HFFc6 (cell line): ENCODE measurements around the gene MRPL21. TPM values are rescaled to one million over a fixed set of nuclear protein-coding genes. Genes with fewer than 3 reads are reported as not detected.

Experiments used
- DNase-seq: peaks from one replicate; pipeline ENCODE4 v3.0.0-alpha.2; 2018
- H3K27ac Mint-ChIP-seq: 2 replicates; pipeline ENCODE4 v1.8.0; 2020; ENCODE audit warnings: mild to moderate bottlenecking, mixed read lengths
- H3K27me3 Mint-ChIP-seq: 2 replicates; pipeline ENCODE4 v1.8.0; 2021; ENCODE audit warnings: mild to moderate bottlenecking, moderate library complexity, mixed read lengths; ENCODE audit not compliant: insufficient read depth
- H3K36me3 Mint-ChIP-seq: 2 replicates; pipeline ENCODE4 v1.8.0; 2021; ENCODE audit warnings: low read depth, mixed read lengths
- H3K4me1 Mint-ChIP-seq: 2 replicates; pipeline ENCODE4 v1.8.0; 2020; ENCODE audit warnings: low read depth, mixed read lengths
- H3K4me3 Mint-ChIP-seq: 2 replicates; pipeline ENCODE4 v1.8.0; 2020; ENCODE audit warnings: mild to moderate bottlenecking, moderate library complexity, mixed read lengths
- H3K9me3 Mint-ChIP-seq: 2 replicates; pipeline ENCODE4 v1.8.0; 2020; ENCODE audit warnings: mild to moderate bottlenecking, mixed read lengths
- total RNA-seq, 6 experiments: library from RNA; stranded (reverse); fragmentation: NEBNext Ultra II Directional; extraction: Animal tissue kit (Norgen Biotek cat#: 25700); gene quantifications; 2 replicates in 1 of 6; 3 replicates in 5 of 6; pipeline ENCODE4 v1.2.3, GENCODE V29; 2021
- TF ChIP-seq, protein P1 (sequence below): fragments of 200-600 bp; sonication (generic); IDR thresholded peaks from 2 replicates; pipeline ENCODE4 v1.5.0; 2021; ENCODE audit warnings: antibody characterized with exemption, mild to moderate bottlenecking

MRPL21 gene
- total RNA-seq, 6 experiments from 2014 or later = 60.8 to 69.9 (median 63.9) TPM

DNA sequence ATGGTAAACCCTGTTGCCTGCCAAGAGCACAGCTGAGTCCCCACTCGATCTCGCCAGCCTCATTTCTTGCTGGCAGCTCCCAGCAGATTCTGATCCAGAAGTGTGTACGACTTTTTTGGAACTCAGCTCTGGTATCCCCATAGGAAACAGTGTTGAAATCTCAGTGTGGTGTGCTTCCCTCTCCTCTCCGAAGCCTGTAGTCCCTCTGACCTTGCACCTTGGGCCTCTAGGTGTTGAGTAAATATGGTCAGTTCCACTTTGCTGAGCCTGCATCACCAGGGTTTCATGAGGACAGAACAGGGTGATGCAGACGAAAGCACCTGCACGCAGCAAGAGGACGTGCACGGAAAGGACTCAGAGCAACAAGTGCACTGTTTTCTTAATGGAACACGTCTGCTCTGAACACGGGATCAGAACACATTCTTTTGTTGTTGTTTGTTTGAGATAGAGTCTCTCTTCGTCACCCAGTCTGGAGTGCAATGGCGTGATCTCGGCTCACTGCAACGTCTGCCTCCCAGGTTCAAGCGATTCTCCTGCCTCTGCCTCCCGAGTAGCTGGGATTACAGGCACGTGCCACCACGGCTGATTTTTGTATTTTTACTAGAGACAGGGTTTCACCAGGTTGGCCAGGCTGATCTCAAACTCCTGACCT lies 58.2 kb downstream of the MRPL21 start:
- Mint-ChIP-seq H3K9me3 (no peaks in the 10 kb centered on the region), H3K27me3 (peaks cover 21% of the 10 kb centered on the region), H3K4me1 (peaks cover 7% of the 10 kb centered on the region)

GRCh38 chr11:68844801-68845200 lies 58.8 kb downstream of the MRPL21 start:
- H3K4me3 Mint-ChIP-seq = no peak overlapping the region
- peaks cover 13% of the 10 kb centered on the region for H3K4me1 Mint-ChIP-seq
- peaks cover 21% of the 10 kb centered on the region for H3K27me3 Mint-ChIP-seq
- no peaks in the 10 kb centered on the region for H3K9me3 Mint-ChIP-seq
- H3K27ac Mint-ChIP-seq = no peak overlapping the region
- no peaks in the 10 kb centered on the region for H3K36me3 Mint-ChIP-seq
- TF ChIP-seq, protein P1, sequence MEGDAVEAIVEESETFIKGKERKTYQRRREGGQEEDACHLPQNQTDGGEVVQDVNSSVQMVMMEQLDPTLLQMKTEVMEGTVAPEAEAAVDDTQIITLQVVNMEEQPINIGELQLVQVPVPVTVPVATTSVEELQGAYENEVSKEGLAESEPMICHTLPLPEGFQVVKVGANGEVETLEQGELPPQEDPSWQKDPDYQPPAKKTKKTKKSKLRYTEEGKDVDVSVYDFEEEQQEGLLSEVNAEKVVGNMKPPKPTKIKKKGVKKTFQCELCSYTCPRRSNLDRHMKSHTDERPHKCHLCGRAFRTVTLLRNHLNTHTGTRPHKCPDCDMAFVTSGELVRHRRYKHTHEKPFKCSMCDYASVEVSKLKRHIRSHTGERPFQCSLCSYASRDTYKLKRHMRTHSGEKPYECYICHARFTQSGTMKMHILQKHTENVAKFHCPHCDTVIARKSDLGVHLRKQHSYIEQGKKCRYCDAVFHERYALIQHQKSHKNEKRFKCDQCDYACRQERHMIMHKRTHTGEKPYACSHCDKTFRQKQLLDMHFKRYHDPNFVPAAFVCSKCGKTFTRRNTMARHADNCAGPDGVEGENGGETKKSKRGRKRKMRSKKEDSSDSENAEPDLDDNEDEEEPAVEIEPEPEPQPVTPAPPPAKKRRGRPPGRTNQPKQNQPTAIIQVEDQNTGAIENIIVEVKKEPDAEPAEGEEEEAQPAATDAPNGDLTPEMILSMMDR = no peak
- DNase-seq = no peak

More for the DNA sequence above, 58.2 kb downstream of the MRPL21 start:
- Mint-ChIP-seq H3K36me3 (no peaks in the 10 kb centered on the region), H3K27ac (no peak overlapping the region), H3K4me3 (no peak overlapping the region)
- no peak for DNase-seq
- TF ChIP-seq, protein P1 = no peak

DNA sequence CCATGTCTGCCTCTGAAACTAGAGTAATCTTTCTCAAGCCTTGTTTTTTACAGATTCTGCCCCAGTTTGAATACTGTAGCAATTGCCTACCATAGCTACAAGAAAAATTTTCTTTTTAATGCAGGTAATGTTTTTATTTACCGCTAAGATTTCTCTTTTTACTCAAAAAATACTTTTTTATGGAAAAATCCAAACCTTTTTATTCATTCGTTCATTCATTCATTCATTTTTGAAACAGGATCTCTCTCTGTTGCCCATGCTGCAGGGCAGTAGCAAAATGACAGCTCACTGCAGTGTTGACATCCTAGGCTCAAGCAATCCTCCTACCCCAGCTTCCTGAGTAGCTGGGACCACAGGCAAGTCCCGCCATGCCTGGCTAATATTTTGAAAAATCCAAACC lies 59.3 kb downstream of the MRPL21 start:
- H3K36me3 Mint-ChIP-seq = no peaks in the 10 kb centered on the region
- no peak overlapping the region for H3K27ac Mint-ChIP-seq
- no peak for DNase-seq
- TF ChIP-seq, protein P1 = no peak
- peaks cover 21% of the 10 kb centered on the region for H3K27me3 Mint-ChIP-seq
- no peaks in the 10 kb centered on the region for H3K9me3 Mint-ChIP-seq
- H3K4me3 Mint-ChIP-seq = no peak overlapping the region
- peaks cover 18% of the 10 kb centered on the region for H3K4me1 Mint-ChIP-seq

GRCh38 chr11:68843703-68844312 lies 59.8 kb downstream of the MRPL21 start:
- TF ChIP-seq, protein P1 = peak; percentile 47
- DNase-seq = no peak
- no peak overlapping the region for H3K27ac Mint-ChIP-seq
- H3K27me3 Mint-ChIP-seq = peaks cover 18% of the 10 kb centered on the region
- H3K4me3 Mint-ChIP-seq = no peak overlapping the region
- H3K36me3 Mint-ChIP-seq = no peaks in the 10 kb centered on the region
- H3K9me3 Mint-ChIP-seq = no peaks in the 10 kb centered on the region
- H3K4me1 Mint-ChIP-seq = peaks cover 19% of the 10 kb centered on the region

- peaks cover 14% of the 10 kb centered on the region for H3K27me3 Mint-ChIP-seq
- H3K27ac Mint-ChIP-seq = no peak overlapping the region
Observed at GRCh38 chr11:68843052-68843561, 60.5 kb downstream of the MRPL21 start.

More at GRCh38 chr11:68843052-68843561, 60.5 kb downstream of the MRPL21 start:
- Mint-ChIP-seq H3K4me3 (peak overlapping the region; percentile 79), H3K9me3 (no peaks in the 10 kb centered on the region), H3K36me3 (no peaks in the 10 kb centered on the region), H3K4me1 (peaks cover 26% of the 10 kb centered on the region)
- DNase-seq = no peak
- TF ChIP-seq, protein P1 = no peak
